IPS-18c (cell line): Measurements from ENCODE around the gene RNASEH2B.
A peak's percentile ranks its signal among the peaks of the same experiment; 100 is the strongest.

Experiments
- H3K4me3 ChIP-seq: 2 replicates; pipeline ENCODE4 v1.7.0; 2013; ENCODE audit warnings: low read depth, mild to moderate bottlenecking, low read length, moderate library complexity; ENCODE audit not compliant: insufficient read depth
- H3K9me3 ChIP-seq: one replicate; pipeline ENCODE4 v1.6.1; 2013; ENCODE audit warnings: mild to moderate bottlenecking, low read length, moderate library complexity; ENCODE audit not compliant: control insufficient read depth, insufficient read depth

Gene RNASEH2B, protein sequence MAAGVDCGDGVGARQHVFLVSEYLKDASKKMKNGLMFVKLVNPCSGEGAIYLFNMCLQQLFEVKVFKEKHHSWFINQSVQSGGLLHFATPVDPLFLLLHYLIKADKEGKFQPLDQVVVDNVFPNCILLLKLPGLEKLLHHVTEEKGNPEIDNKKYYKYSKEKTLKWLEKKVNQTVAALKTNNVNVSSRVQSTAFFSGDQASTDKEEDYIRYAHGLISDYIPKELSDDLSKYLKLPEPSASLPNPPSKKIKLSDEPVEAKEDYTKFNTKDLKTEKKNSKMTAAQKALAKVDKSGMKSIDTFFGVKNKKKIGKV

DNA sequence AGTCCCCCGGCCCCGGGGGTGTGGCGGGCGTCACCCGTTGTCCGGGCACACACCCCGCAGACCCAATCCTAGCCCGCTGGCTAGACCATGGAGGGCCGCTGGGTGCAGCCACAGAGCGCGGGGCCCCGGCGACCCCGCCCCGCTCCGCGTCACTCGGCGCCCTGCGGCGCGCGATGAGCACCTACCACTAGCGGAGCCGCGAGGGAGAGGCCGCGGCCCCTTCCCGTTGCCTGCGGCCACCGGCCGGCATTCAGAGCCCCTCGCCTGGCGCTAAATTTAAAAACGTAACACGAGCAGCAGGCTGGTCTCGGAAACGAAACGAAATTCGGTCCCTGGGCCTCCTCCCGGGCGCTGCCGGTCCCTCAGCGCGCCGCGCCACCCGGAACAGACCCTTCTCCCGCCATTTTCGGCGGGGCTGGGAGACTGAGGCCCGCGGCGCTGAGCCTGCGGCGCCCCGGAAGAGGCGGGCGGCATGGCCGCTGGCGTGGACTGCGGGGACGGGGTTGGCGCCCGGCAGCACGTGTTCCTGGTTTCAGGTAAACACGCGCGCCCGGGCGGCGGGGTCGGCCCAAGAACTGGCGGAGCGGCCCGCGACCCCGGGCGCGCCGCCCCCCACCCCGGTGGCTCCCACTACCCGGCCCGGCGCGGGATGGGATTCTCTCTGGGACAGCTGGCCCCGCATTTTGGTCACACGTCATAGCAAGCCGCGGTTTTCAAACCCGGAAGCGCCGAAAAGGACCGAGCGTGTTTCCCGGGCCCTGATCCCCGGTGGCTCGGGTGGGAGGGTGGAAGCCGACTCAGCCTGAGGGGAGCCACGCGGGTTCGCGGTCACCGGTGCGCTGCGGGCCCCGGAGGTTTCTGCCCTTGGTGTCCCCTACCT, at the start of gene RNASEH2B:
Gene RNASEH2B (plus strand): TSS at position 187 of the 880 bp plus-strand sequence. CDS start 286 bp downstream, at position 473.
- no peaks in the 10 kb centered on the region for H3K9me3 ChIP-seq
- peak within 1 kb of the TSS; percentile 78 for H3K4me3 ChIP-seq

DNA sequence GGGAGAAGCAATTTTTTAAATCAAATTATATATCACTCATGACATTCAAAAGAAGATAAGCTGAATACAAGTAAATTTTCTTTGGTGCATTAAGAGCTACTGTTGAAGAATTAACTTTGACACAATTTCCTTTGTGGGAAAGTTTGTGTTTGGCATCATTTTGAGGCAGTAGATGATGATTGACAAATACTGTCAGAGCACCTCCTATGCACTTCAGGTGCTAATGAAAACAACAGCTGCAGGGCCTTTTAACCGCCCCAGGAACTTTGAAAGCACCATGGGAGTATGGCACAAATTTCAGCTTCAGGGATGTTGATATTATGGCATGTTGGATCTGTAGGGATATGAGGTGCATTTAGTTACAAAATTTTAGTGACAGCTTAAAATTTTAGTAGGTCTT, 45.1 kb upstream of the RNASEH2B start:
- Histone ChIP-seq H3K9me3 (no peaks in the 10 kb centered on the region), H3K4me3 (no peak overlapping the region)

DNA sequence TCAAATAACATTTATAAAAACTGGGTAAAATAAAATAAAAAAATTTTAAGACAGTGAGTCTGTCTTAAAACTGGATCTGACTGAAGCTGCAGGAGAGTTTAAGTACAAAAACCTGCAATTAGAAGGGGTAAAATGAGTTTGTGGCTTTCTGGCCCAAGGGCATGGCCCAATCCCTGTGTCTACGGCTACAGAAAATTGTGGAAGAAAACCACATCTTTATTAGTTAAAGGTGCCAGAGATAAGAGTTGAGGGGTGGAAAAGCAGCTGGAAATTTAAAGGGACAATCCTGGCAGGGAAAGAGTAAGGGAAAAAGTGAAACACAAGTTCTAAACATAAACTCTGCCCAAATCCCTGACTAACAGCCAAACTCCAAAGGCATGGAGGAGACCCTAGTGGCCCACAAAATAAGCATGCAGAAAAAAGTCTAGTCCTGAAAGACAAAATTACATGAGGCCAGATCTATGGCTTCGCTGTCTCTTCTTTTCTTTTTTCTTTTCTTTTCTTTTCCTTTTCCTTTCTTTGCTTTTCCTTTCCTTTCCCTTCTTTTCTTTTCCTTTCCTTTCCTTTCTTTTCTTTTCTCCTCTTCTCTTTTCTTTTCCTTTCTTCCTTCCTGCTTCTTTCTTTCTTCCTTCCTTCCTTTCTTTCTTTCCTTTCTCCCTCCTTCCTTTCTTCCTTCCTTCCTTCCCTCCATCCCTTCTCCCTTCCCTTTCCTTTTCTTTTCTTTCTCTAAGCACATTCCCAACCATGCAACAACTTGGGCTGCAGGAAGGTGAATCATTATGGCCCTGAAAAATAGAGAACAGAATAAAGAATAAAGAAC, 42.6 kb upstream of the RNASEH2B start:
- no peak overlapping the region for H3K4me3 ChIP-seq

DNA sequence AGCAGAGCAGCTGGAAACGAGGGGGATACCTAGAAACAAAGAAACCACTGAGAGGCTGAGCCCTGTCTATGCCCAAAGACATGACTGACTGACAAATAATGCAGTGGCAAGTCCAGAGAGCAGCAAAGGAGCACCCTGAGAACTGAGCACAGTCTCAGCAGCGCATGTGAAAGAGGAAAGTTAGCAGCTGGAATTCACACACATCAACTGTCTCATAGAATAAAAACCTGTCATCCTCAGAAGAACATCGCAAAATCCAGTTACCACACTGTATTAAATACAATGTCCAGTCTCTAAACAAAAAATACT, 42.0 kb upstream of the RNASEH2B start:
- H3K9me3 ChIP-seq, result no peaks in the 10 kb centered on the region
- H3K4me3 ChIP-seq, result no peak overlapping the region

More for the DNA sequence above, 42.6 kb upstream of the RNASEH2B start:
- no peaks in the 10 kb centered on the region for H3K9me3 ChIP-seq

DNA sequence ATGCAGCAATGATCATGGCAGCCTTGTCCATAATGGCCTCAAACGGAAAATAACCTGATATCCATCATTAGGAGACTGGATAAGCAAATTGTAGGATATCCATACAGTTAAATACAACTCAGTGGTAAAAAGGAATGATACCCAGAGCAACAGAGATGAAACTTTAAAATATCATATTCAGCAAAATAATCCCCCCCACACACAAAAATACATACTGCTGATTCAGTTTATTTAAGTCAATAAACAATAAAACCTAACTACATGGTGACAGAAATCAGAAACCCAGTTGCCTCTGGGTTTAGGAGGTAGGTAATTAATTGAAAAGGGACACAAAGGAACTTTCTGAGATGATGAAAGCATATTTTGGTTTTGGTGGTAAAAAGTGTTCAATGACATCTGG, 38.2 kb upstream of the RNASEH2B start:
- no peaks in the 10 kb centered on the region for H3K9me3 ChIP-seq
- no peak overlapping the region for H3K4me3 ChIP-seq

DNA sequence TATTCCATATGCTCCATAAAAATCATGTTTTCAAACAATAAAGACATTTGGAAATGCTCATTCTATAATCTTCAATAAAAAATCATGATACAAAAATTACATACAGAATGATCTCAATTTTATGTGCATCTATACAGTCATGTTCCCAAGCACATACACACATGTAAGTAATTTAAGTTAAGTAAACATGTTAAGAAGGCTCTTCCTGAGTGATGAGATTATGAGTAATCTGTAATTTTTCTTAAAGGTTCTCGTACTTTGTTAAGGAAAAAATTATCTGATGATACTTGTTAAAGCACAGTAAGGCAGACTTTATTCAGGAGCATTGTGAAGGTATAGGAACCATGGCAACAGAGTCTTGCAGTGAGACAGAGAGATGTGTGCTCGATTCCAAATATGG, 36.1 kb upstream of the RNASEH2B start:
- no peaks in the 10 kb centered on the region for H3K9me3 ChIP-seq

DNA sequence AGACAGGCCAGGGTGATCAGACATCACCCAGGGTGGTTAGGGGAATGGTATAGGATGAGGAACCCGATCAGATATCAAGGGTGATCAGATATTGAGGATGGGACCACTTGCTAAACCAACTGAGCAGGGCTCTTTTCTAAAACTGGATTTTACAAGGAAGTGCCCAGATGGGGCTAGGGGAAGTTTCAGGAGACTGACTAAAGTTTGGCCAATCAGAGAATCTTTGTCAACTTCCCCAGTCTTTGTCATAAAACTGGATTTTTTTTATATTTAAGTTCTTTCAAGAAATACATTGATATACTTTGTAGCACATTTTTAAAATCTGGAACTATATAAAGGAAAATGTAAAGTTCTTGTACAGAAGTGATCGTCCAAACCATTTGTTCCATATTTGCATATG, 35.6 kb upstream of the RNASEH2B start:
- Histone ChIP-seq H3K4me3 (no peak overlapping the region), H3K9me3 (no peaks in the 10 kb centered on the region)

More for the DNA sequence above, 36.1 kb upstream of the RNASEH2B start:
- H3K4me3 ChIP-seq, result no peak overlapping the region

DNA sequence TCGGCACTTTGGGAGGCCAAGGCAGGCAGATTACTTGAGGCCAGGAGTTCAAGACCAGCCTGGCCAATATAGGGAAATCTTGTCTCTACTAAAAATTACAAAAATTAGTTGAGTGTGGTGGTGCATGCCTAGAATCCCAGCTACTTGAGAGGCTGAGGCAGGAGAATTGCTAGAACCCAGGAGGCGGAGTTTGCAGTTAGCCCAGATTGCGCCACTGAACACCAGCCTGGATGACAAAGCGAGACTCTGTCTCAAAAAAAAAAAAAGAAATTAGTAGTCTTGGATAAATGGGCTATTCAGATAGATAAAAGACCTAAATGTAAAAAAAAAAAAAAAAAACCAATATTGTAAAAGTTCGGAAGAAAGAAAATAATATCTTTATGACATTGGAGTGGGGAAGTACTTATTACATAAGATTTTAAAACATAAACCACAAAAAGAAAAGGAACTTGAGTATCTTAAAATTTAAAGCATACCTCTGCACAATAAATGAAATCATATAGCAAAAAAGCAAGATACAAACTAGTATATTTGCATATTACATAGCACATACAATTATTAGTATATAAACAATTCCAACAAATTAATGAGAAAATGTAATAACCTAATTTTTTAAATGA, 26.7 kb upstream of the RNASEH2B start:
- Histone ChIP-seq H3K4me3 (no peak overlapping the region), H3K9me3 (no peaks in the 10 kb centered on the region)

DNA sequence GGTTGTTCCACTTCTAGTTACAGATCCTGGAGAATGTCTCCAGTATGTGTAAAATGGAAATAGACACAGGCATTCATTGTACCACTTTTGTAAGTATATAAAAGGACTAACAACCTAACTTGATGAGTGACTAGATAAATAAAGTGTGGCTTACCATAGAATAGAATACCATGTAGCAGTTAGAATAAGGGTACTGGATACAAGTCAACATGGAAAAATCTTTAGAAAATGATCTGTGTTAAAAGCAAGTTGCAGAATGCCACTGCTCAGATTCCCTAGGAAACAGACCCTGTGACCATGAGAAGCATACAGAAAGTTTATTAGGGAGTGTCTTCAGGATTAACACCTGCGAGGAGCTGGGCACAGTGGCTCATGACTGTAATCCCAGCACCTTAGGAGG, 25.9 kb upstream of the RNASEH2B start:
- Histone ChIP-seq H3K9me3 (no peaks in the 10 kb centered on the region), H3K4me3 (no peak overlapping the region)

DNA sequence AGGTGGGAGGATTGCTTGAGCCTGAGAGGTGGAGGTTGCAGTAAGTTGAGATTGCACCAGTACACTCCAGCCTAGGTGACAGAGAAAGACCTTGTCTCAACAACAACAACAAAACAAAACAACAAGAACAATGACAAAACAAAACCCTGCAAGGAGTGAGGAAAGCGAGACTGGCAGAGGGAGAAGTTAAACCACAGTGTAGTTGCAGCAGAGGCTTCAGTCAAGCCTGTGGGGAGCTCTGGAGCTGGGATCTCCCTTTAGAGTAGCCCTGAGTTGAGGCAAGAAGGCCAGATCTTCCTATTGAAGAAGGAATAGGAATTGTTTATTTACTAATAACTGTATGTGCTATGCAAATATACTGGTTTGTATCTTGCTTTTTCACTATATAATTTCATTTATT, 25.3 kb upstream of the RNASEH2B start:
- Histone ChIP-seq H3K9me3 (no peaks in the 10 kb centered on the region), H3K4me3 (no peak overlapping the region)

DNA sequence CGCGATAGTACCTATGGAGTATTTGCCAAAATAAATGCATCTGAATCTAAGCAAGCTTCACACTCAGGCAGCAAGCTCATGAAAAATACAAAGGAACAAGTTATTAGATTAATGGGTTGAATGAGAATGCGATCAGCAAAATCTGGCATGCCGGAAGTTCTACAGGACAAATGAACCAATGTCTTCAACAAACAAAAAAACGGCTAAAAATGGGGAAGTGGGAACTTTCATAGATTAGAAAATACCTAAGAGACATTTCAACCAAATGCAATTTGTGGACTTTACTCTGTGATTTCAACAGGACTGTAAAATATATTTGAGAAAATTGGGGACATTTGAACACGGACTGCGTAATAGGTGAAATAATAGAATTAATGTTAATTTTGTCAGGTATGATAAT, 22.4 kb upstream of the RNASEH2B start:
- Histone ChIP-seq H3K4me3 (no peak overlapping the region), H3K9me3 (no peaks in the 10 kb centered on the region)

DNA sequence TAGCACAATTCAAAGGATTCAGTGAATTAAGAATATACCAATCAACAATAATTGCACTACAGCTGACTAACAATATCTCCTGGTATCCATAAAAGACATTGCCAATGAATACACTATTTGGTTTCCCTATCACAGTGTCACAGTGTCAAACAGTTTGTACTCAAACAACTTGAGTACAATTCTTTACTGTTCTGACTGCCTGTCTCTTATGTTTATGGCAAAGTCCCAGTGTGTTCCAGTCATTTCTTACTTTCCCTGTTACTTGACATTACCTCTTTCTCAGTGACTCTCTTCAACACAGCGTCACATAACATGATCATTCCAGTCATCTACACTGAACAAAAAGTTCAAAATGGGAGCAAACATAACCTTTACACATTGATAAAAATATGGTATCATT, 21.2 kb upstream of the RNASEH2B start:
- Histone ChIP-seq H3K4me3 (no peak overlapping the region), H3K9me3 (no peaks in the 10 kb centered on the region)

DNA sequence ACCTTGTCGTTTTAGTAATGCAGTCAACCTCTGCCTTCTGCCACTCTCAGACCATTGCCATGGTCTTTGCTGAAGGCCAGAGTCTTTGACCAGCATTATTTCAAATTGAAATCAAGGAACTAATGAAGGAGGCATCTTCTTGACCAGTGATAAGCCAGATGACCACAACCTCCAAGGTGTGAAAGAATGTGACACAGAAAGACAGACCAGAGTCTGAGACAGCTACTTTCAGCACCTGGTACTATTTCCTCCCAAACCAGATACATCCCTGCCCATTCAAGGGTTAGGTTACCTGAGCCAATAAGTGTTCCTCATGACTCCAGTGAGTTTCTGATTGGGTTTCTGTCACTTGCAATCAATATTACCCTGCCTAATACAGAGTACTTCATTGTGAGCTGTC, 20.3 kb upstream of the RNASEH2B start:
- Histone ChIP-seq H3K9me3 (no peaks in the 10 kb centered on the region), H3K4me3 (no peak overlapping the region)

DNA sequence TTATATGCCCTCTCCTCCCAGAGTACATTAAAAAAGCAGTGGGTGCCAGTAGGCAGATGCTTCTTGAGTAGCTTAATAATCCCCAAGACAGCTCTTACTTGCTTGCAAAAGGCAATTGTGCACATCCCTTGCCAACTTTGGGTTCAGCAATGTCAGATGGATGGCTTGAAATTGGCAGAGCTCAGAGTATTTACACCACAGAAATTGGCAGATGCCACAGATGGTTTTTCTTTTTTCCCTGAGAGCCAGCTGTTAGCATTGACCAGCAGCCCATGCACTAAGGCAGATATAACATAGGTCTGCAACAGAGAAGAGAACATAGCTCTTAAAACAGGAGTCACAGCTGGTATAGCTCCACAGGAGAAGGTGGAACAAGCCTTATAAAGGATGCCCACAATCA, 18.4 kb upstream of the RNASEH2B start:
- H3K9me3 ChIP-seq, result no peaks in the 10 kb centered on the region
- no peak overlapping the region for H3K4me3 ChIP-seq

DNA sequence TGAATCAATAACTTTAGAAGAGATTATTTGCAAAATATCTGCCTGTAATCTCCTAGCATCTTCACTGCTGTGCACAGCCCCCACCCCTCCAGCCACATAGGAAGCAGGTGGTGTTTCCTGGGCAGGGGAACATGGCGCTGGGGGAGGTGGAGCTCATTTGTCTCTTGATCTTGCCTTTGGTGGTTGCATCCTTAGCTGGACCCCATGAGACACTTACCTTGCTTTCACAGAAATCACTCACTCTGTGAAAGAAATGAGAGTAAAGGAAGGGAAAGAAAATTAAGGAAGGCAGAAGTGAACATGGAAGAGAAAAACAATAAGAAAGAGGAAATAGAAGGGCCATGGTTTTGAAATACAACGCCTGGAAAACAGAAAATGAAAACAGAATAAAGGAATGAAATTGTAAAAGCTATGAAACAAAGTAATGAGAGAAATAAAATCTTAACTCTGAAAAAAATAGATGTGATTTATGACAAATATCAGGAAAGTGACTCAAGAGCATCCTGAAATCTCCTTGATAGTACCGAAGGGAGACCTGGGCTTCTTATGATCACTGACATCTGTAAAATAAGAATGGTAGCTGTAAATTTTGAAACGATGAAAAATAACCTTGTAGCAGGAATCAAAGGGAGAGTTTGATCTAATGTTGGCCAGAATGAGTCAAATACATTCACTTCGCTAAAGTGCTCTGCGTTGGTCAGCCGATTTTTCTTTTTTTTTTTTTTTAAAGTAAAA, 17.2 kb upstream of the RNASEH2B start:
- H3K9me3 ChIP-seq, result no peaks in the 10 kb centered on the region
- H3K4me3 ChIP-seq, result no peak overlapping the region

DNA sequence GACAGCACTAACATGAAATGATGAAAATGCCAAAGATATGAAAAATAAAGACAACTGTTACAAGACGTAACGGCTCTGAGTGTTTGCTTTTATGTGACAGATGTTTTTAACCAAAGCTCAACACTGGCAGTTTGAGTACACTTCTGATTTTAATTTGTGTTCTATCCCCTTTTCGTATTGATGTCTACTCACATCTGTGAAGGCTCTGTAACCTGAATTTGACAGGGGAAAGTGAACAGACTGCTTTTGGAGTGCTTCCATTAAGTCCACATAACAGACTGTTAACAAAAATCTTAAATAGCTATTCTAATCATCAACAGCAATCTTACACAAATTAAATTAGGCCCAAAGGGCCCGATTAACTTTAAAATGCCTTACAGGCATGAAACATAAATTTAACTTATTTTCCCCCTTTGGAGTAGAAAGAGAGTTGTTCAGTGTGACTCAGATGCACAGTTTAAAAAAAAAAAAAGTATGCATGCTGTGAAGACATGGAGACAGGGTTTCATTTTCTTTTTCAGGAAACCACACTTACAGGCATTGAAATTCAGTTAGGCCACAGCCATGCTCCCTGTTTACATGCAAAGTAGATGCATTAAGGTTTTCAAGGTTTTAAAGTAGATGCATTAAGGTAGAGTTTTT, 16.3 kb upstream of the RNASEH2B start:
- no peaks in the 10 kb centered on the region for H3K9me3 ChIP-seq
- no peak overlapping the region for H3K4me3 ChIP-seq
